ENCODE data around the gene TPST2.

TPST2 gene

GRCh38 chr22:26551568-26551967 lies 38.4 kb downstream of the TPST2 start:
- Histone ChIP-seq H3K9ac (peak overlapping the region; percentile 20; the same call in 1 of the 2 replicates), H3K4me1 (ENCODE audit: low read depth, poor library complexity, severe bottlenecking) (peaks cover 86% of the 10 kb centered on the region), H3K79me2 (ENCODE audit: insufficient read depth, low read depth) (peaks cover 50% of the 10 kb centered on the region), H3K36me3 (ENCODE audit: insufficient read depth) (no peaks in the 10 kb centered on the region), H3K4me3 (IDR thresholded peaks at IDR 0.05; ENCODE audit: insufficient read depth, low read depth, low read length) (no peak overlapping the region), H4K20me1 (ENCODE audit: insufficient read depth) (no peaks in the 10 kb centered on the region), H3K27ac (no peak overlapping the region; the same call in 1 of the 2 replicates), H2AFZ (ENCODE audit: low read depth) (no peak overlapping the region), H3K27me3 (ENCODE audit: insufficient read depth, low read depth) (no peaks in the 10 kb centered on the region), H3K4me2 (no peak overlapping the region)
- no peak for TF ChIP-seq CTCF (conservative IDR thresholded peaks at IDR 0.05; ENCODE audit: low read depth, low read length)

GRCh38 chr22:26550498-26551033 lies 39.4 kb downstream of the TPST2 start:
- no peaks in the 10 kb centered on the region for H3K27me3 ChIP-seq (ENCODE audit: insufficient read depth, low read depth)
- no peak overlapping the region for H3K4me2 ChIP-seq
- no peak overlapping the region for H3K9ac ChIP-seq
- TF ChIP-seq CTCF (conservative IDR thresholded peaks at IDR 0.05; ENCODE audit: low read depth, low read length): no peak
- H3K36me3 ChIP-seq (ENCODE audit: insufficient read depth): no peaks in the 10 kb centered on the region
- no peak overlapping the region for H3K4me3 ChIP-seq (IDR thresholded peaks at IDR 0.05; ENCODE audit: insufficient read depth, low read depth, low read length)
- H3K4me1 ChIP-seq (ENCODE audit: low read depth, poor library complexity, severe bottlenecking): peaks cover 83% of the 10 kb centered on the region
- H3K27ac ChIP-seq: no peak overlapping the region; the same call in 1 of the 2 replicates
- peaks cover 50% of the 10 kb centered on the region for H3K79me2 ChIP-seq (ENCODE audit: insufficient read depth, low read depth)
- H4K20me1 ChIP-seq (ENCODE audit: insufficient read depth): no peaks in the 10 kb centered on the region
- no peak overlapping the region for H2AFZ ChIP-seq (ENCODE audit: low read depth)

GRCh38 chr22:26549902-26550497 lies 39.9 kb downstream of the TPST2 start:
- Histone ChIP-seq H3K27me3 (ENCODE audit: insufficient read depth, low read depth) (no peaks in the 10 kb centered on the region), H3K4me3 (IDR thresholded peaks at IDR 0.05; ENCODE audit: insufficient read depth, low read depth, low read length) (no peak overlapping the region), H3K27ac (no peak overlapping the region), H2AFZ (ENCODE audit: low read depth) (no peak overlapping the region), H3K4me1 (ENCODE audit: low read depth, poor library complexity, severe bottlenecking) (peaks cover 78% of the 10 kb centered on the region), H3K79me2 (ENCODE audit: insufficient read depth, low read depth) (peaks cover 50% of the 10 kb centered on the region), H3K4me2 (no peak overlapping the region), H4K20me1 (ENCODE audit: insufficient read depth) (no peaks in the 10 kb centered on the region), H3K36me3 (ENCODE audit: insufficient read depth) (no peaks in the 10 kb centered on the region), H3K9ac (no peak overlapping the region)
- TF ChIP-seq CTCF (conservative IDR thresholded peaks at IDR 0.05; ENCODE audit: low read depth, low read length): no peak

- Histone ChIP-seq H3K36me3 (ENCODE audit: insufficient read depth) (no peaks in the 10 kb centered on the region), H3K79me2 (ENCODE audit: insufficient read depth, low read depth) (peaks cover 43% of the 10 kb centered on the region), H3K4me2 (no peak overlapping the region), H3K4me3 (IDR thresholded peaks at IDR 0.05; ENCODE audit: insufficient read depth, low read depth, low read length) (no peak overlapping the region), H3K4me1 (ENCODE audit: low read depth, poor library complexity, severe bottlenecking) (peaks cover 69% of the 10 kb centered on the region), H2AFZ (ENCODE audit: low read depth) (no peak overlapping the region), H3K9ac (no peak overlapping the region), H3K27ac (no peak overlapping the region), H4K20me1 (ENCODE audit: insufficient read depth) (no peaks in the 10 kb centered on the region), H3K27me3 (ENCODE audit: insufficient read depth, low read depth) (no peaks in the 10 kb centered on the region)
- TF ChIP-seq CTCF (conservative IDR thresholded peaks at IDR 0.05; ENCODE audit: low read depth, low read length): no peak
These were observed 40.9 kb downstream of the TPST2 start for GRCh38 chr22:26548984-26549383.
